NCI-H2029 treated with DMSO at 0.1 percent for 48 hours (cell line): ENCODE results near the gene BICD1.
"Not testable (repeated sequence)": the region's sequence is repeated elsewhere in the genome, so short reads cannot be mapped to it uniquely, and the experiment has no call there.

ENCODE experiments used
- DNase-seq: peaks from one replicate; lab custom pipeline; 2025; lab: John Stamatoyannopoulos, UW

BICD1 gene

DNA sequence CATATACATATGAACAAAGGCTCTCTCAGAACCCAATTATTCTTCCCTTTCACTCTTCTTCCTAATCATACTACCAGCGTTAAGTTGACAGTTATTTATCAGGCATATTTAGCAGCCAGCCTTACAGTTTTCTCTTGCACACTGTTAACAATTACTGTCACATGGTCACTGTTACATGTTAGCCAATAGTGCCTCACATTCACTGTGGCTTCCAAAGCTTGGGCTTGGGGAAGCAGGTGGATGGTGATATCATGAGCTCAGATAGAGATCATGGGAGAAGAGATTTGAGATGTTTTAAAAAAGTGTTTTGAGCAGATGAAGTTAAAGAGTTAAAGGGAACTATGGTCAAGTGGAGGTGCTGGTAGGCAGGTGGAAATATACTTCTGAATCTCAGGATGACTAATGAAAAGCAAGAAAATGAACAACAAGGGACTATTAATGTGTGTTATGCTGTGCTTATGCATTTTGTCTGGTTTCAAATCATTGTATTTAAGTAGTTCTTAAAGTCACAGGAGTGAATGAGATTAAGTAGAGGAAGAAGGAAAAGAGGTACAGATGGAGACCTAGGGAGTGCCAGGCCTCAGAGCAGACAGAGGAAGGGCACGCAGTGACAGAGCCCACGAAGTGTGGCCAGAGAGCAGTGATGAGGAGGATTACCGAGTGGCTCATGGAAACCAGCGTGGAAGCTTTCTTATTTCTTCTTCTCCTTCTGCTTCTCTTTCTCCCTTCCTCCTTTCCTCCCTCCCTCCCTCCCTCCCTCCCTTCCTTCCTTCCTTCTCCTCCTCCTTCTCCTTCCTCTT lies 39.6 kb downstream of the BICD1 start:
- no peak for DNase-seq

GRCh38 chr12:32148372-32148771 lies 41.7 kb downstream of the BICD1 start:
- DNase-seq, result no peak

GRCh38 chr12:32149489-32149888 lies 42.8 kb downstream of the BICD1 start:
- DNase-seq, result no peak

DNA sequence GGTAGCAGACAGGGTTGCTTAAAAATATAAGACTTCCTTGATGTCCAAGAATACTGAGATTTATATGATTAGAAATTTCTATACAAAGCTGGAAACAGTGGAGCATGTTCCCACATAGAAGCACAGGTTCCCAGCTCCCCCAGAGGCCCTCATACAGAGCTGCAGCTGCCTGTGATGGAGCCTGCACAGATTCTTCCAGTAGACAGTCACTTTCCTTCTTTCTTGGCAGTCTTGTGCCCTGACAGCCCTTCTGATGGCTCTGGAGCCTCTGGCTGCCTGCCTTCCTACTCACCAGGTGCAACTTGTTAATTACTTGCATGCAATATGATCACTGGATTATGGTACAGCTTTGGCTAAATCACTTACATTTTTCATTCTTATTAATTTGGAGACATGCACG lies 44.4 kb downstream of the BICD1 start:
- DNase-seq, result no peak

GRCh38 chr12:32151552-32151951 lies 44.9 kb downstream of the BICD1 start:
- DNase-seq, result no peak

DNA sequence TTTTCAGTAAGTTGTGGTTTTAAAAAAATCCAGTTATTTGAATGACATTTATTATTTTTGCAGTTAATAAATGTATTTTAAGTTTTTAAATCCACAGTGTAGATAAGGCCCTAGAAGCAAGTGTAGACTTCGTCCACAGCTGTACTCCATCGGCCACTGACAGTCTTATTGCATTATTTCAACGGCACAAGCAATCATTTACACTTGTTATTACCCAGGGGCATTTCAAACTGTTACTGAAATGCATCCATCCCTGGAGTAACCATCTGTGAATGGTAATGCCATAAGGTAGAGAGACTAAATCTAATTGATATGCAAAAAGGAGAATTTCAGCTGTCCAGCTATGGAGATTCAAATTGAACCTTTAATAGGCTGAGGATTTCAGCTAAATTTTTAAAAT lies 48.4 kb downstream of the BICD1 start:
- no peak for DNase-seq

DNA sequence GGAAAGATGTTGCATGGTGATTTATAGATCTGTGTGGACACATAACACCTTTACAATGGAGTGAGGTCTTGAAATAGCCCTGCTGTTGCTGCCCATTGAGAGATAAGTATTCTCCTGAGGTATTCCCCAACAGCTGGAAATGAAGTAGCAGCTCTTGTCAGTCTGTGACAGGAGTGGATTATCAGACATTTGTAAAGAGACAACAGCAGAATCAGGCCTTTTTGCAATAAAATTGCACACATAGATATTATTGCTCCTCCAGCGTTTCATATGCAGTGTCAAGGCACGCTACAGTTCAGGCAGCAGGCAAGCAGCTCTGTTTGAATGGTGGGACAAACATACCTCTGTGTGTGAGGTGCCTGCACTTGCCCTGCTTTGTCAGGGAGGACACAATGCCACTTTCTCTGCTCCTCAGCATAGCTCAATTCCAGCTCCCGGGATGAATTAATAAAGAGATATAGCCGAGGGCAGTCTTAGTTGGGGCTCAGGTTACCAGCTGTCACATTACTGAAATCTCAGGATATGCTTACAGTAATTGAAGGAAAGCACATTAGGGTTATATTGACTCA lies 49.4 kb downstream of the BICD1 start:
- no peak for DNase-seq

DNA sequence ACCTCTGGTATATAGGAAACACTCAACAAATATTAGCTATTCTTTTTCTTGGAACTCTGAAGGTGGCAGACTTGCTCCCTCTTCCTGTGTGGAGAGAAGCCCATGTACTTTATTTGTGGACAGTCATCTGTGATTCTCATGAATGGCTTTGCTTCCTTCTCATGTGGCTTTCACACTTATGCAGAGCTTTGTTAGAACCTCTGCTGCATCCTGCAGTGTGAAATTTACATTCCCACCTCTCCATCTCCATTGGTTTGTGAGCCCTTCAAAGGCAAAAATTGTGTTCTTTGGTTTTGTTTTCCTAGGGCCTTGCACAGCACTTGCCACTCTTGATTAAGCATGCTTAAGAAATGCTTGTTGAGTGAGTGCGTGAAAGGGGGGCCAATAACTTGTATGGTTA lies 51.9 kb downstream of the BICD1 start:
- DNase-seq, result no peak

DNA sequence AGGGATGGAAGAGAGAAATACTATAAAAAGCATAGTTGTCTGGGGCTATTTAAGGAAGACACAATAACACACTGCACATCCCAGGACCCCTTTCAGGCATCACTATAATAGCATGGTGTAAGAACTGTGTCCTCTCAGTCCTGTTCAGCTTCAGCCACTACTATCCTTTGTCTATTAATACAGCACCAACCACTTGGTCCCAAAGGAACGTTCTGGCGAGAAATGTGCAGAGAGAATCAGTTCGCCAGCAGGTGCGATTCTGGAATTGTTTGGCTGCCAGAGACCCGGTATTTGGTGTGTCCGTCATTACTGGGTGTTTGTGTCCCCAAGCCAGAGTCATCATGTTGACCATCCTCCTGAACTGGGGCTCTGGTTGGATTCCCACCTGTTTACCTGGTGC lies 52.7 kb downstream of the BICD1 start:
- DNase-seq, result no peak

- no peak for DNase-seq
Measured at GRCh38 chr12:32159925-32160324, 53.3 kb downstream of the BICD1 start.

GRCh38 chr12:32161058-32161457 lies 54.4 kb downstream of the BICD1 start:
- DNase-seq, result no peak

GRCh38 chr12:32163596-32163995 lies 56.9 kb downstream of the BICD1 start:
- no peak for DNase-seq

GRCh38 chr12:32166510-32166909 lies 59.9 kb downstream of the BICD1 start:
- DNase-seq, result no peak

GRCh38 chr12:32170437-32170998 lies 63.9 kb downstream of the BICD1 start:
- no peak for DNase-seq

DNA sequence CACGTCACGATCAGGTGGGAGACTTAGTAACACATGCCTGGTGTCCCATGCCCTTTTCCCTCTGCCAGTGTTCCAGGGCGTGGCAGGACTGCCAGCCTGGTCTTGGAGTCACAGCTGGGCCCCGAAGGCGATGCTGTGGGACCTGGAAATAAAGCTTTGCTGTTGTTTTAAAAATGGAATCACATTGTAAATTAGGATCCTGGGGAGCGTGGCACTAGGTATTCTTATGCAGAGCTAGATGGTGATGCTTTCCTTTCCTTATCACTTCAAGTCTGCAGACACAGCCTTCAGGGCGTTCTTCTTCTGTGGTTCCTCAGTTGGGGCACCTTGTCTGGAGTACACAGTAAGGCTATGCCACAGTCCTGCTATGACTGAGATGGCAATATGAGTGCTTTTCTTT lies 64.6 kb downstream of the BICD1 start:
- DNase-seq, result no peak

- no peak for DNase-seq
Measured at GRCh38 chr12:32176606-32177005, 70.0 kb downstream of the BICD1 start.

- DNase-seq, result peak; percentile 71
Measured at GRCh38 chr12:32178341-32179010, 71.8 kb downstream of the BICD1 start.

GRCh38 chr12:32179011-32179395 lies 72.4 kb downstream of the BICD1 start:
- DNase-seq, result no peak

GRCh38 chr12:32181498-32182175 lies 75.0 kb downstream of the BICD1 start:
- DNase-seq, result no peak

DNA sequence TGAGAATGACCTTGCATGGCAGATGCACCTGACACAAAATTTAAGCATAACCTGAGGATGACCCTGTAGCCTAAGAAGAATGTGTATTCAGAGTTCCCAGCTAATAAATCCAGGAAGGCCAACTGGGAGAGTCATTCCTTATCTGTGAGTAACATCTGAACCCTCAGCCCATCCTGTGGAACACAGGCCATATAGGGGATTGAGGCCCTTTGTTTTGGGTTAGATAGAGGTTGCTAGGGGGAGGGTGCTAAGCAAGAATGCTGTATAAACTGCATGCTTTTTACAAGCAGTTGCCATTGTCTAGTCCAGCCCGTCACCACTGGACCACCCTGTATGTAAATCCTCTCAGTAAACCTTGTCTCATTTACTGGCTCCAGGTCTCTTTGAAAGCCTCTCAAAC lies 77.0 kb downstream of the BICD1 start:
- no peak for DNase-seq

DNA sequence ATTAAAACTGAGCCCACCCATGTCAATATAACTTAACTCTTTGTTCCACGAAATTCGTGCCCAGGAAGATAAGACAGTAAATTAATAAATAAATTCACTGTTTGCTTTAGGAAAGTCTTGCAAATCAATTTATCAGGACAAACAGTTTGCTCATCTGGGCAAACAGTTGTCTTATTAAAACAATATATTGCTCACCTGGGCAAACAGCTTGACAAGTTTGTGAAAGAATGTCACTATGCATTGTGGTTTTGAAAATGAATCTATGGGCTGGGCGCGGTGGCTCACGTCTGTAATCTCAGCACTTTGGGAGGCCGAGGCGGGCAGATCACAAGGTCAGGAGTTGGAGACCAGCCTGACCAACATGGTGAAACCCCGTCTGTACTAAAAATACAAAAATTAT lies 80.5 kb downstream of the BICD1 start:
- not testable (repeated sequence) for DNase-seq

GRCh38 chr12:32191445-32191844 lies 84.8 kb downstream of the BICD1 start:
- no peak for DNase-seq
